GM21825 (cell line): Measurements from ENCODE around the gene STYXL2.

ENCODE experiments used
- ATAC-seq: cut with Tn5 transposase; IDR thresholded peaks from one replicate; pipeline ENCODE4 v1.9.1; 2021; ENCODE audit warnings: mild to moderate bottlenecking, moderate library complexity; ENCODE audit not compliant: unreplicated experiment

Gene STYXL2

DNA sequence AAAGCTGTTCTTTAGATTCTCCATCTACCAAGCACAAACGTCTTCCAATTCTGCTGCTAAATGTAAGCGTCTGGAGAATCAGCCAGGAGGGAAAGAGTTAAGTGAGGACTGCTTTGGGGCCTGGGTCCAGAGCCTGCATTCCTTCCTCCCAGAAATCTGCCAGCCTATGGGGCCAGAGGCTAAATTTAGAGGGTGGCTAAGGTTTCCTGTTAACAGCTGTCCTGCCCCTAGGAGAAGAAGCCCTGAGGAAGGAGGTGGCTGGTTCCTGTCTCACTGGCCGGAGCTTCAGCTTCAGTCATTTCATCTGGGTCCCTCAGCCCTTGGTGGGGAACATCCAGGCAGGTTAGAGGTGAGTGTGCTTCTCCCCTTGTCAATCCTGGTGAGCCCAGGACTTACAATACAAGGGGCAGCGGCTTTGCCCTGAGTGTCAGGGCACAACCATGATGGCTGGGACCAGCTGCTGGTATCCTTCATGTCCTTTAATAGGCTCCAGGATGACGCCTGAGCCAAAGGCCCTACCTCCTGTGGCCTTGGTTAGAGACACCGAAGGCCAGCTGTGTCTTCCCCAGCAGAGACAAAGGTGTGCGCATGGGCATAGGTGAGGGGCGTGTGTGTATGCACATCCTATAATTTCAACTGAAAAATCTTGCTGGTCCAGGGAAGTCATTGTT is at the start of gene STYXL2:
Gene STYXL2, plus strand, starts transcription at position 230 of the 671 bp plus-strand sequence. CDS start 775 bp downstream, outside the sequence.
- no peak for ATAC-seq

GRCh38 chr1:167051907-167052306 is 42.0 kb upstream of the STYXL2 start:
- no peak for ATAC-seq

DNA sequence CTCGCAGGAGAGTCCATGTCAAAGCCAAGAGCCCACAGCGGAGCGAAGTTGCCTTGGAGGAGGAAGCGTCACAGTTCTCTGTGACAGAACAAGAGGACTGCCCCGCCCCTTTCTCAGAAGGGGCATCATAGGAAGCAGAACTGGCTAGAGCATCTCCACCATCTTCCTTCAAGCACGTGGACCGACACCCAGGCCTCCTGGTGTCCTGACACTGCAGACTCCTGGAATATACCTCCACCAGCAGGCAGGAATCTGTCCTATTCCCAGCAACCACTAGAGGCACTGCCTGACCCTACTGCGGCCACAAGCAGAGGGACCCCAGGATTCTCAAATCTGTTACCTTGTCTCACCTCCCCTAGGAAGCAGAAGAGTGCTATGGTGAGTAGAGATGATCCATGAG is 41.5 kb upstream of the STYXL2 start:
- no peak for ATAC-seq

DNA sequence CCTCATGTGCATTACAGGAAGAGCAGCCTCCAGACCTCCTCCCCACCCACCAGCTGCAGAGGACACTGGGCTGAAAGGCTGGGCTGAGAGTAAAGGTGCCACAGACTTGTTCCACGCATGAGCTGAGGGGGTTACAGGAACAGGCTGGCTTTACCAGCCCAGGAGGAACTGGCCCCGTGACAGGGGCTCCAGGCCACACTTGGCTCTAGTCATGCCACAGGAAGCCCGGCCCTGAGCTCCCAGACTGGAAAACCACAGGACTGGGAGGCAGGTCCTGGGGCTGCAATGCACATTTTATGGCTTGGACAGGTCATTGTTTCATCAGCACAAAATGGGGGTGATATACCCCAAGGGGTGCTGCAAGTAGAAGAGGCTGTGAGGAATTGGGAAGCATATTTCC is 39.3 kb upstream of the STYXL2 start:
- ATAC-seq: no peak

GRCh38 chr1:167054946-167055630 is 38.8 kb upstream of the STYXL2 start:
- no peak for ATAC-seq

DNA sequence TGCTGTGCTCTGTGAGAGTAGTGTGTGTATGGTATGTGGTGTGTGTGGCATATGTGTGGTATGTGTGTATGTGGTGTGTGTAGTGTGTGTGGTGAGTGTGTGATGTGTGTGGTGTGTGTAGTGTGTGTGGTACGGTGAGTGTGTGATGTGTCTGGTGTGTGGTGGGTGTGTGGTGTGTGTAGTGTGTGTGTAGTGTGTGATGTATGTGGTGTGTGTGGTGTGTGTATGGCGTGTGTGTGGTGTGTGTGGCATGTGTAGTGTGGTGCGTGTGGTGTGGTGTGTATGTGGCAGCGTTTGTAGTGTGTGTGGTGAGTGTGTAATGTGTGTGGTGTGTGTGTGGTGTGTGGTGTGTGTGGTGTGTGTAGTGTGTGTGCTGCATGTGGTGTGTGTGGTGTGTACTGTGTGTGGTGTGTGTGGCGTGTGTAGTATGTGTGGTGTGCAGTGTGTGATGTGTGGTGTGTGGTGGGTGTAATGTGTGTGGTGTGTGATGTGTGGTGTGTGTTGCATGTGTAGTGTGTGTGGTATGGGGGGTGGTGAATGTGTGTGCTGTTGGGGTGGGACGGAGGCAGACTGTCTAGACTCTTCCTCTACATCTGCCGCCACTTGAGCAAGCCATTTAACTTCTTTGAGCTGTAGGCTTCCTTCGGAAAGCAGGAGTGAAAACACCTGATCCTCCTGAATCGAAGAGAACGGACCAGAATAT is 37.2 kb upstream of the STYXL2 start:
- ATAC-seq: no peak

- no peak for ATAC-seq
Measured at GRCh38 chr1:167057241-167057688, 36.6 kb upstream of the STYXL2 start.

DNA sequence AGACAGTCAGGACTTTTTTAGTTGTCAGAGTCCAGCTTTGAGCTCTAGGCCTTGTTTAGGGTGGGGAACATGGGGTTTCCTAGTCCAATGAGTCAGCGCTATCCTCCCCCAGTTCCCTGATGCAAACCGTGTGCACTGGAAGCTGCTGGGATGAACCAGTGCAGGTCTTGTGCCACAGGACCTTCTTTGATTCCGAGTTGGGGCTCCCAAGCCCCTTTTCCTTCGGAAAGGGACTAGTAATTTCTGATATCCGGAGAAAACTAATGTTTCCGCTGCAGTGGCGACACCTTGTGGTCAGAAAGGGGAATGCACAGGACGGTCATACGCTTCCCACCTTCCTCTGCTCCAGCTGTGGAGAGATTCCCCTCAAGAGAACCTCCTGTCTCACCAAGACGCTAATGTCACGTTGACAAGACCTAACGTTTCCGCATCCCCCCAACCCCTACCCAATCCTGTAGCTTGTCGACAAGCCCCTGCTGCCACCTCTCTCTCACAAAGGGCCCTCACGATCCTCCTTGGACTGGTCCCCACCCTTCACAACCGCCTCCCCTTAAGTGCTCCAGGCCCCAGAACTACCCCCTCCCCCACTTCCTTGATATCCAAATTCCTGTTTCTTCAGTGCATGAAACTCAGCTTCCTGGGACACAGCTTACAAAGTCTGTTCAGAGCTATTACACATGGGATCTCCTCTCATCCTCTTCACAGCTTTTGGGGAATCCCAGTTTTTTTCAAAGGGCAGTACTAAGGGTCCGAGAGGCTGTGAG is 34.6 kb upstream of the STYXL2 start:
- ATAC-seq: no peak

DNA sequence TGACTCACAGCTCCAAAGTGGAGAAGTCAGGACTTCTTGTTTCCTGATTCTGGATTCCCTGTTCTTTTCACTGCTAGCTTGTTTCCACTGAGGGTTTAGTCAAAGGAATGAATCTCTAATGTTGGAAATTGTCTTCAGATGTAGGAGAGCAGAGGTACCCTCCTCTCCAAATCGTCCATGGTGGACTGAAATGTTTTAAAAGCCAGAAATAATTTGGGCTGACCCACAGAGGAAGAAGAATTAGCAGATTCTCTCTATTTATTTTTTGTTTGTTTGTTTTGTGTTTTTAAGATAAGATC is 34.1 kb upstream of the STYXL2 start:
- ATAC-seq: no peak

DNA sequence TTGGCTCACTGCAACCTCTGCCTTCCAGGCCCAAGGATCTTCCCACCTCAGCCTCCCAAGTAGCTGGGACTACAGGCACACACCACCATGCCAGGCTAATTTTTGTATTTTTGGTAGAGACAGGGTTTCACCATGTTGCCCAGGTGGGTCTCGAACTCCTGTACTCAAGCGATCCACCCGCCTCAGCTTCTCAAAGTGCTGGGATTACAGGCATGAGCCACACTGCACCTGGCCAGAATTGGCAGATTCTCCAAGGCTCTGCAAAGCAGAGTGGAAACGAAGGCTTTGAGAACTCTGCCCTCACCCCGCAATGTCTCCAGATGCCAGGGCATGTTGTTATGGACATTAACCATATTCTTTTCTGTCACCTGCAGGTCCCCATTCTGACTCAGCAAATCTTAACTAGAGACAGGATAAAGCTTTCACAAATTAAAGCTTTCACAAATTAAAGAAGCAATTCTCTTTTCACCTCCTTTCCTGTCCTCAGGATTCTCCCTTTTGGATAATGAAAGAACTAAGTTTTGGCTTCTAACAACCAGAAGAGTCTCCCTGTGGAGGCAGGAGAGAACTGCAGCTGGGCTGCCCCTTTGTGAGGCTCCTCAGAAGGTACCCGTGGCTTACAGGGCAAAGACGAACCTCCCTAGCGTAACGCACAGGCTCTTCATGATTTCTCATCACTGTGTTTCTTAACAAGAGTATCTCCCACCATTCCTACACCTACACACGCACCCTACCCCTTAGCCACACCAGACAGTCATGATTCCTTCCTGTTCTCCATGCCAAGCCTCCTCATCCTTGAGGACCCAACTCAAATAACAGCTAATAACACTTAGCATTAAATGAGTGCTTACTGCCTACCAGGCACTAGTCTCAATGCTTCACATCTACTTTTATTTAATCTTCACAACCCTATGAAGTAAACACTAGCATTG is 33.5 kb upstream of the STYXL2 start:
- no peak for ATAC-seq

GRCh38 chr1:167061073-167061464 is 32.8 kb upstream of the STYXL2 start:
- ATAC-seq: no peak

DNA sequence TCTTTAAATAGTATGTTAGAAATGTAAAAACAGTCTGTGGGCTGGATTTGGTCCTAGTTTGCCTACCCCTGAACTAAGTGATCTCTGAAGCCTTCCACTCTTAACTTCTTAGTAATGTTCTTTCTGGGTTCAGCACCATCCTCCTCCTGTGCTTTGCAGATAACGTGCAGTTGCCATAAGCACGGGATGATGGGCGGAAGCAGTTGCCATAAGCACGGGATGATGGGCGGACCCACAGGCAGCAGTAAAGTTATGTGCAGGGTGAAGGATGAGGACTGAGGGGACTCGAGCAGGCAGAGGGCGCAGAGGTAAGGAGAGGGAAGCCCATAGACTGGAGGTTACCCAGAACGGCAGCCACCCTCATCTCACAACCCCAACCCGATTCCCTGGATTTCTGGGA is 29.3 kb upstream of the STYXL2 start:
- no peak for ATAC-seq

GRCh38 chr1:167065471-167065870 is 28.4 kb upstream of the STYXL2 start:
- no peak for ATAC-seq

- peak; percentile 72 for ATAC-seq
Measured at GRCh38 chr1:167066333-167067122, 27.3 kb upstream of the STYXL2 start.

- ATAC-seq: no peak
Measured at GRCh38 chr1:167067904-167068303, 26.0 kb upstream of the STYXL2 start.

DNA sequence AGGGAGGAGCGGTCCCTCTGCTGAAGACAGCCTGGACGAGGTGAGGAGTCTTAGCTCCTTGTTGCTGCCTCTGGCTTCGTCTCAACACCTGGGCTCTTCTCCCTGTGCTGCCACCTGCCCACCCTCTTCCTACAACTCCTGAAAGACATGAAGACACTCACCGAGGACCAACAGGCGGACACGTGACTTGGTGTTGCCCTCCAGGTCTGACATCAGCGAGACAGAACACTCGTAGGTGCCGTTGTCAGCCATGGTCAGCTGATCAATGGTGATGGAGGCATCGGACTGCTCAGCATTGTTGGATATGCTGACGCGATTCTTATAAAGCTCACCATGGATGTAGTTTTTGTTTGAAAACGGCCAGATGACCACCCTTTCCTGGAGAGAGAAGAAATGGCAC is 25.1 kb upstream of the STYXL2 start:
- ATAC-seq: no peak

GRCh38 chr1:167071286-167071685 is 22.6 kb upstream of the STYXL2 start:
- no peak for ATAC-seq

DNA sequence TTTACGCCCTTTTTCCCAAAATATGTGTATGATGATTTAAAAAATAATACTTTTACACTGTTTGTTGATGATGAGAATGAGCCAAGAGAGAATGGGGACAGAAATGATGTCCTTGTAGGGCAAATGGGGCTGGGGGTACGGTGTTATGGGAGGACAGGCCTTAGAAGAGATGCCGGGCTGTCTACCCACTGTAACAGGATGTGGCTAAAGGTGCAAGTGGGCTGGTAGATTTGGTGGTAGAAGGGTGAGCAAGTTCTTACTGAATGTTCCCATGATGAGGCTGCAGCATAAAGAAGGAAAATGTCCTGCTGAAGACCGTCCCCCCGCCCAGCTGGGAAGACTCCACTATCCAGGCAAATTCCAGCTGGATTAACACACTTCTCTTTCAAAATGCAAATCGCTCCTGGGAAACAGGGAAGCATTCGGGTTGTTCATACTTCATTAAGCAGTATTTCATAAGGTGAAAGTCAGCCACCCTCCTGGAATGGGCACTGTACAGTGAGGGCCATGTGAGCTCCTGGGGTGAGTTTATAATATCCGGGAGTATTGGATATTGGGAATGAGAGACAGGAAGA is 17.7 kb upstream of the STYXL2 start:
- no peak for ATAC-seq
